Measurements from ENCODE around the gene BDH1.

GRCh38 chr3:197475514-197475913 is 80.3 kb downstream of the BDH1 start:
- no peak for TF ChIP-seq YY1 (IDR thresholded peaks at IDR 0.05; ENCODE audit: low read depth)
- no peak for TF ChIP-seq PBX3 (IDR thresholded peaks at IDR 0.05)

Measured in SK-N-SH (cell line).